ENCODE data around the gene RNF146.

RNF146 gene

GRCh38 chr6:127298475-127298874, 31.8 kb downstream of the RNF146 start:
- no peak for TF ChIP-seq CTCF (IDR thresholded peaks at IDR 0.05; ENCODE audit: low read depth, low read length, missing control alignments)
- no peak for DNase-seq (ENCODE audit: extremely low read depth, low read depth)
- H3K4me3 ChIP-seq (replicated peaks; ENCODE audit: low read depth, low read length): no peak overlapping the region

DNA sequence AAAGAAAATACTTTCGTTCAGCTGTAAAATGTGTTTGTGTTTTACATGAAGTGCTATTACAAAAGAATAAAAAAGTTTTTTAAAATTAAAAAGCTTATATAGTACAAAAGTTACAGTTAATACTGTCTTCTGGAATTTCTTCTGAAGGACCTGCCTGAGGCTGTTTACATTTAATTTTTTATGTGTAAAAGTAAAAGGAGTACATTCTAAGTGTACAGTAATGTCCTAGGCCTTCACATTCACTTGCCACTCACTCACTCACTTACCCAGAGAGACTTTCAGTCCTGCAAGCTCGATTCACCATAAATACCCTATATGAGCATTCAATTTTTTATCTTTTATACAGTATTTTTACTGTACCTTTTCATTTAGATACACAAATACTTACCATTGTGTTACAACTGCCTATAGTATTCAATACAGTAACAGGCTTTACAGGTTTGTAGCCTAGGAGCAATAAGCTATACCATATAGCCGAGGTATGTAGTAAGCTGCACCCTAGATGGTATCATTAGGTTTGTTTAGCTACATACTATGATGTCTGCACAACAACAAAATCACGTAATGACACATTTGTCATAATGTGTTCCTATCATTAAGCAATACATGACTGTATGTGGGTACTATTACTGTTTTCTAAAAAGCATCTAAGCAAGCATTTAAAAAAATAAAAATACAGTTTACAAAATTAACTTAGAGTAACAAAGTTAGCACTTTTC, 33.0 kb downstream of the RNF146 start:
- DNase-seq (ENCODE audit: extremely low read depth, low read depth): no peak
- TF ChIP-seq CTCF (IDR thresholded peaks at IDR 0.05; ENCODE audit: low read depth, low read length, missing control alignments): no peak
- no peak overlapping the region for H3K4me3 ChIP-seq (replicated peaks; ENCODE audit: low read depth, low read length)

- no peak overlapping the region for H3K4me3 ChIP-seq (replicated peaks; ENCODE audit: low read depth, low read length)
- DNase-seq (ENCODE audit: extremely low read depth, low read depth): peak; percentile 91
- no peak for TF ChIP-seq CTCF (IDR thresholded peaks at IDR 0.05; ENCODE audit: low read depth, low read length, missing control alignments)
Measured at GRCh38 chr6:127300411-127300810, 33.7 kb downstream of the RNF146 start.

GRCh38 chr6:127301199-127301700, 34.6 kb downstream of the RNF146 start:
- DNase-seq (ENCODE audit: extremely low read depth, low read depth): no peak
- H3K4me3 ChIP-seq (replicated peaks; ENCODE audit: low read depth, low read length): no peak overlapping the region

DNA sequence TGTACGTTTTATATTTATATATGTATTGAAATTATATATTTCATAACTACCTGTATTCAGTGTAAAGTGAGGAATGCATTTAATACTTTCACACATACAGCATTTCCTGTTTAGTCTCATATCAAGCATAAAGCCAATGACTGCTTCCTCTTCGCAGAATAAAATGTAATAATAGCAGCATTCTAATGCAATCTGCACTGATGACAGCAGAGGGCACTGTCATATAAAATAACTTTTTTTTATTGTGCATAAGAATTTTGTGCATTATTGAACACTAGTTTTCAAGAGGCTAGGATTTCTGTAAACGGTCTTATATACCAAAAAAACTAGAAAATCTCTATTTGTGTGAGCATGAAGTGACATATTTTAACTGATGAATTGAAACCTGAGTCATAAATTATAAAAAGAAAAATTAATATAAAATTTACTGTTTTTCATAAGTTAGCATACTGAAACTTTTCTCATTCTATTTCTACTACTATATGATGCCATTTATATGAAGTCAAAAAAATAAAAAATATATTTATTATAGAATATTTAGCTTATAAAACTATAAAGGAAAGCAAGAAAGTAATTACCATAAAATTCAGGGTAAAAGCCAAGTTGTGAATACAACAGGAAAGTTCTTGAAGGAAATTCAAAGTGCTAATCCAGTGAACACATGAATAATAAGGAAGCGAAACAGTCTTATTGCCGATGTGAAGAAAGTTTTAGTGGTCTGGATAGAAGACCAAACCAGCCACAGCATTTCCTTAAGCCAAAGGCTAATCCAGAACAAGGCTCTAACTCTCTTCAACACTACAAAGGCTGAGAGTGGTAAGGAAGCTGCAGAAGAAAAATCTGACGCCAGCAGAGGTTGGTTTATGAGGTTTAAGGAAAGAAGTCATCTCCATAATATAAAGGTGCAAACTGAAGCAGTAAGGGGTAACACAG, 36.3 kb downstream of the RNF146 start:
- peak; percentile 44 for TF ChIP-seq CTCF (IDR thresholded peaks at IDR 0.05; ENCODE audit: low read depth, low read length, missing control alignments)
- DNase-seq (ENCODE audit: extremely low read depth, low read depth): peak; percentile 15
- H3K4me3 ChIP-seq (replicated peaks; ENCODE audit: low read depth, low read length): no peak overlapping the region

More at GRCh38 chr6:127301199-127301700, 34.6 kb downstream of the RNF146 start:
- TF ChIP-seq CTCF (IDR thresholded peaks at IDR 0.05; ENCODE audit: low read depth, low read length, missing control alignments): no peak

- no peak overlapping the region for H3K4me3 ChIP-seq (replicated peaks; ENCODE audit: low read depth, low read length)
- no peak for TF ChIP-seq CTCF (IDR thresholded peaks at IDR 0.05; ENCODE audit: low read depth, low read length, missing control alignments)
- DNase-seq (ENCODE audit: extremely low read depth, low read depth): no peak
Measured at GRCh38 chr6:127303917-127304316, 37.3 kb downstream of the RNF146 start.

All from HFF-Myc (cell line).